Astrocyte of the hippocampus (primary cell): ENCODE measurements around the gene MACC1.
A peak's percentile ranks its signal among the peaks of the same experiment; 100 is the strongest.

Source experiments
- DNase-seq: peaks from one replicate; pipeline ENCODE4 v3.0.0; 2011; ENCODE audit warnings: low read depth, low spot score

The MACC1 gene

GRCh38 chr7:20217193-20217948 is at the start of gene MACC1:
Gene MACC1 (minus strand): TSS chr7:20217384. CDS start chr7:20161862, 55,522 bp downstream.
- no peak for DNase-seq

GRCh38 chr7:20264623-20265022 is 47.4 kb upstream of the MACC1 start:
- DNase-seq: no peak

- DNase-seq: peak; percentile 92
These were observed 43.0 kb upstream of the MACC1 start for GRCh38 chr7:20260223-20260622.

GRCh38 chr7:20257212-20257611 is 40.0 kb upstream of the MACC1 start:
- DNase-seq: no peak

GRCh38 chr7:20249920-20250319 is 32.7 kb upstream of the MACC1 start:
- DNase-seq: peak; percentile 96

- no peak for DNase-seq
These were observed 32.2 kb upstream of the MACC1 start for GRCh38 chr7:20249376-20249775.

GRCh38 chr7:20246236-20246635 is 29.1 kb upstream of the MACC1 start:
- no peak for DNase-seq

- no peak for DNase-seq
These were observed 27.3 kb upstream of the MACC1 start for GRCh38 chr7:20244334-20245120.

- DNase-seq: no peak
These were observed 24.7 kb upstream of the MACC1 start for GRCh38 chr7:20241911-20242261.

GRCh38 chr7:20241194-20241910 is 24.2 kb upstream of the MACC1 start:
- DNase-seq: peak; percentile 95

GRCh38 chr7:20240080-20240926 is 23.1 kb upstream of the MACC1 start:
- no peak for DNase-seq

GRCh38 chr7:20238754-20239324 is 21.7 kb upstream of the MACC1 start:
- DNase-seq: peak; percentile 43

- DNase-seq: no peak
These were observed 21.1 kb upstream of the MACC1 start for GRCh38 chr7:20238194-20238753.

GRCh38 chr7:20237464-20238193 is 20.4 kb upstream of the MACC1 start:
- no peak for DNase-seq

- DNase-seq: no peak
These were observed 19.6 kb upstream of the MACC1 start for GRCh38 chr7:20236790-20237189.

- DNase-seq: no peak
These were observed 18.9 kb upstream of the MACC1 start for GRCh38 chr7:20236043-20236442.

- no peak for DNase-seq
These were observed 18.1 kb upstream of the MACC1 start for GRCh38 chr7:20235288-20235687.

- no peak for DNase-seq
These were observed 16.2 kb upstream of the MACC1 start for GRCh38 chr7:20233362-20233761.

- DNase-seq: no peak
These were observed 15.7 kb upstream of the MACC1 start for GRCh38 chr7:20232848-20233247.
